Testis (tissue), 3 donors: ENCODE data around the gene ANO8. TPM values are rescaled to one million over a fixed set of nuclear protein-coding genes. Genes with fewer than 3 reads are reported as not detected.

Source experiments
- DNase-seq: peaks from one replicate; pipeline ENCODE4 v3.0.0-alpha.2; 2019
- H3K27ac ChIP-seq, 2 donors: fragments of 200-600 bp; sonication (generic); one replicate each; pipeline ENCODE4 v1.5.1; 2019
- H3K27me3 ChIP-seq: fragments of 200-600 bp; sonication (generic); one replicate; pipeline ENCODE4 v1.5.1; 2019
- H3K36me3 ChIP-seq: fragments of 200-600 bp; sonication (generic); one replicate; pipeline ENCODE4 v1.5.1; 2017; ENCODE audit warnings: low read depth; ENCODE audit errors: missing control alignments
- H3K4me1 ChIP-seq: fragments of 200-600 bp; sonication (generic); one replicate; pipeline ENCODE4 v1.5.1; 2019
- H3K4me3 ChIP-seq, 2 donors: fragments of 200-600 bp; sonication (generic); one replicate each; pipeline ENCODE4 v1.5.1; 2017 to 2019
- H3K9me3 ChIP-seq: fragments of 200-600 bp; sonication (generic); one replicate; pipeline ENCODE4 v1.5.1; 2017
- CTCF ChIP-seq, 3 experiments: fragments of 450-650 bp in 2 of 3; fragments of 200-600 bp in 1 of 3; sonication (generic) in 1 of 3; IDR thresholded peaks; one replicate each; pipeline ENCODE4 v1.5.1; 2016 to 2019; ENCODE audit warnings: antibody characterized with exemption in 3 of 3, mild to moderate bottlenecking in 2 of 3, moderate library complexity in 1 of 3
- POLR2A ChIP-seq: fragments of 450-650 bp; IDR thresholded peaks from one replicate; pipeline ENCODE4 v1.6.1; 2017; ENCODE audit warnings: antibody characterized with exemption, mild to moderate bottlenecking, moderate library complexity
- WGBS, 2 donors: methylation state at CpG; one replicate each; pipeline ENCODE4 v1.1.5; 2018; 5-methylcytosine and 5-hydroxymethylcytosine counted together
- intact Hi-C: fragments of 100-400 bp; cut with DNase I; formaldehyde crosslinking; loops from one replicate; pipeline ENCODE4 v1.15.1; 2023; ENCODE audit warnings: low total_unique reads
- polyA plus RNA-seq: library from polyadenylated mRNA; stranded (reverse); fragments of 350-450 nt; fragmentation: Illumina TruSeq; extraction: RNeasy Lipid Tissue Mini Kit (QIAGEN cat#74804); gene quantifications from one replicate; pipeline ENCODE4 v1.2.3, GENCODE V29; 2014; ENCODE audit warnings: low read depth, low replicate concordance; ENCODE audit not compliant: insufficient read depth
- total RNA-seq, 2 donors: library from RNA; depleted of rRNA; stranded (reverse); fragments of >200 nt; gene quantifications; one replicate each; pipeline ENCODE4 v1.2.3, GENCODE V29; 2016

The ANO8 gene
- total and polyA plus RNA-seq, 3 donors from 2014 or later: 4.5 to 19.2 (median 17.5) TPM

GRCh38 chr19:17353386-17353785, 18.7 kb upstream of the ANO8 start:
- DNase-seq: no peak
- Histone ChIP-seq H3K36me3 (no peaks in the 10 kb centered on the region), H3K4me1 (no peaks in the 10 kb centered on the region), H3K27ac (no peak overlapping the region), H3K4me3 (no peak overlapping the region), H3K27me3 (no peaks in the 10 kb centered on the region), H3K9me3 (no peaks in the 10 kb centered on the region)
- WGBS, 2 donors: 82 to 88% methylated on average over 8 of the region's 8 CpGs
- TF ChIP-seq POLR2A (no peak), CTCF (IDR thresholded peaks at IDR 0.05) (no peak)
- intact Hi-C loops: no loop called here

GRCh38 chr19:17352608-17353280, 18.1 kb upstream of the ANO8 start:
- Histone ChIP-seq H3K4me3 (no peak overlapping the region), H3K27ac (no peak overlapping the region), H3K36me3 (no peaks in the 10 kb centered on the region), H3K9me3 (no peaks in the 10 kb centered on the region), H3K27me3 (no peaks in the 10 kb centered on the region), H3K4me1 (peaks cover 2% of the 10 kb centered on the region)
- no peak for DNase-seq
- 42 to 56% methylated on average over 6 to 14 of the region's 14 CpGs for WGBS, 2 donors
- TF ChIP-seq CTCF (IDR thresholded peaks at IDR 0.05) (no peak), POLR2A (no peak)
- intact Hi-C loops: no loop called here

- Histone ChIP-seq H3K9me3 (no peaks in the 10 kb centered on the region), H3K4me3 (peak overlapping the region in 1 of 2 donors; percentile 23), H3K27ac (no peak overlapping the region), H3K36me3 (no peaks in the 10 kb centered on the region), H3K27me3 (no peaks in the 10 kb centered on the region), H3K4me1 (peaks cover 10% of the 10 kb centered on the region)
- WGBS, 2 donors: 74 to 78% methylated on average over 31 to 45 of the region's 45 CpGs
- intact Hi-C loops: no loop called here
- TF ChIP-seq POLR2A (no peak), CTCF (IDR thresholded peaks at IDR 0.05) (no peak)
- no peak for DNase-seq
Observed at GRCh38 chr19:17351815-17352435, 17.3 kb upstream of the ANO8 start.

GRCh38 chr19:17348700-17349099, 14.0 kb upstream of the ANO8 start:
- Histone ChIP-seq H3K27ac (peak overlapping the region; percentile 31 to 45), H3K9me3 (no peaks in the 10 kb centered on the region), H3K36me3 (no peaks in the 10 kb centered on the region), H3K4me3 (no peak overlapping the region), H3K27me3 (no peaks in the 10 kb centered on the region), H3K4me1 (peaks cover 12% of the 10 kb centered on the region)
- intact Hi-C loops: loop anchor here (5.0 kb wide), 1 partner anchor 39 kb away; no protein-coding TSS in a partner anchor
- WGBS, 2 donors: 16 to 30% methylated on average over 11 to 12 of the region's 12 CpGs
- TF ChIP-seq POLR2A (no peak), CTCF (IDR thresholded peaks at IDR 0.05) (no peak)
- DNase-seq: no peak
